ENCODE data around the gene DNAL1. TPM values are rescaled to one million over a fixed set of nuclear protein-coding genes. Genes with fewer than 3 reads are reported as not detected.

Gene DNAL1
- total and polyA plus RNA-seq, 2 of the 13 experiments (the other 11 are each of a cell fraction or from before 2014, with no cell fraction given): 1.4 to 13.3 TPM

- TF ChIP-seq ZHX1 (CRISPR knock-in tag; IDR thresholded peaks at IDR 0.05; ENCODE audit: low read depth): no peak
- TF ChIP-seq KLF16 (CRISPR knock-in tag; IDR thresholded peaks at IDR 0.05): no peak
- no peak for TF ChIP-seq KDM1A (CRISPR knock-in tag; IDR thresholded peaks at IDR 0.05)
- no peak for TF ChIP-seq SCMH1 (CRISPR knock-in tag; IDR thresholded peaks at IDR 0.05; ENCODE audit: borderline replicate concordance)
- TF ChIP-seq GATAD1 (CRISPR knock-in tag; IDR thresholded peaks at IDR 0.05): no peak
- no peak for TF ChIP-seq CREB1 (IDR thresholded peaks at IDR 0.05)
- no peak for TF ChIP-seq CREB1 (CRISPR knock-in tag; IDR thresholded peaks at IDR 0.05)
- TF ChIP-seq JDP2 (CRISPR knock-in tag; IDR thresholded peaks at IDR 0.05; ENCODE audit: borderline replicate concordance): no peak
- no peak for TF ChIP-seq SNAI1 (CRISPR knock-in tag; IDR thresholded peaks at IDR 0.05; ENCODE audit: borderline replicate concordance)
- TF ChIP-seq SALL1 (CRISPR knock-in tag; IDR thresholded peaks at IDR 0.05): peak; percentile 43
- no peak for TF ChIP-seq ZFP90 (CRISPR knock-in tag; IDR thresholded peaks at IDR 0.05; ENCODE audit: borderline replicate concordance)
- no peak for TF ChIP-seq KMT2A (CRISPR knock-in tag; IDR thresholded peaks at IDR 0.05)
- no peak for TF ChIP-seq NFKB2 (CRISPR knock-in tag; IDR thresholded peaks at IDR 0.05; ENCODE audit: borderline replicate concordance)
- TF ChIP-seq ZNF510 (CRISPR knock-in tag; IDR thresholded peaks at IDR 0.05; ENCODE audit: low read depth): no peak
- TF ChIP-seq ZKSCAN8 (CRISPR knock-in tag; IDR thresholded peaks at IDR 0.05; ENCODE audit: borderline replicate concordance): no peak
- peak; percentile 36 for TF ChIP-seq ASH2L (IDR thresholded peaks at IDR 0.05; ENCODE audit: insufficient read length, low read depth, low read length)
- TF ChIP-seq ZMYM3 (CRISPR knock-in tag; IDR thresholded peaks at IDR 0.05): no peak
- TF ChIP-seq ZNF598 (CRISPR knock-in tag; IDR thresholded peaks at IDR 0.05; ENCODE audit: borderline replicate concordance): no peak
- no peak for TF ChIP-seq SIN3A (IDR thresholded peaks at IDR 0.05; ENCODE audit: borderline replicate concordance, low read depth, low read length)
- no peak for TF ChIP-seq RBM39 (IDR thresholded peaks at IDR 0.05; ENCODE audit: low read depth, low read length, poor library complexity, severe bottlenecking)
- TF ChIP-seq RXRB (CRISPR knock-in tag; IDR thresholded peaks at IDR 0.05; ENCODE audit: borderline replicate concordance): peak; percentile 54; the same call in 1 of the 2 replicates
- TF ChIP-seq ZBTB37 (CRISPR knock-in tag; IDR thresholded peaks at IDR 0.05): no peak
- TF ChIP-seq ZSCAN21 (CRISPR knock-in tag; IDR thresholded peaks at IDR 0.05; ENCODE audit: borderline replicate concordance): no peak
- TF ChIP-seq ZNF101 (CRISPR knock-in tag; IDR thresholded peaks at IDR 0.05; ENCODE audit: borderline replicate concordance, low read depth): no peak
- TF ChIP-seq ELF3 (CRISPR knock-in tag; IDR thresholded peaks at IDR 0.05): peak; percentile 30; the same call in 1 of the 2 replicates
- no peak for TF ChIP-seq FLYWCH1 (CRISPR knock-in tag; IDR thresholded peaks at IDR 0.05)
- TF ChIP-seq MIXL1 (CRISPR knock-in tag; IDR thresholded peaks at IDR 0.05): peak; percentile 95
- TF ChIP-seq IRF2 (CRISPR knock-in tag; IDR thresholded peaks at IDR 0.05): peak; percentile 47; the same call in 1 of the 2 replicates
- TF ChIP-seq ZNF629 (CRISPR knock-in tag; conservative IDR thresholded peaks at IDR 0.05): no peak
- TF ChIP-seq MEIS2 (CRISPR knock-in tag; IDR thresholded peaks at IDR 0.05): no peak
Observed at GRCh38 chr14:73728717-73729330, 84.0 kb downstream of the DNAL1 start (continued).

All from HepG2 (cell line).